H9 (cell line): ENCODE results near the gene ZC3H18. TPM values are rescaled to one million over a fixed set of nuclear protein-coding genes. Genes with fewer than 3 reads are reported as not detected.

ENCODE experiments used
- DNase-seq: peaks from one replicate; pipeline ENCODE4 v3.0.0-alpha.2; 2017
- H2AFZ ChIP-seq: one replicate; pipeline ENCODE4 v1.6.1; 2013; ENCODE audit warnings: mild to moderate bottlenecking, low read length, control low read depth, moderate library complexity
- H2AK5ac ChIP-seq: 2 replicates; pipeline ENCODE4 v1.6.1; 2013; ENCODE audit warnings: low read length, control low read depth, mixed read lengths; ENCODE audit not compliant: insufficient read length
- H2BK120ac ChIP-seq: one replicate; pipeline ENCODE4 v1.6.1; 2013; ENCODE audit warnings: low read depth, mild to moderate bottlenecking, low read length, control low read depth, inconsistent platforms; ENCODE audit not compliant: poor library complexity, severe bottlenecking
- H2BK12ac ChIP-seq: 2 replicates; pipeline ENCODE4 v1.6.1; 2013; ENCODE audit warnings: low read length, control low read depth, mixed read lengths, low read depth; ENCODE audit not compliant: insufficient read length
- H2BK15ac ChIP-seq: 2 replicates; pipeline ENCODE4 v1.6.1; 2013; ENCODE audit warnings: low read depth, low read length, control low read depth
- H2BK20ac ChIP-seq: one replicate; pipeline ENCODE4 v1.6.1; 2013; ENCODE audit warnings: low read depth, mild to moderate bottlenecking, low read length, control low read depth, inconsistent platforms; ENCODE audit not compliant: poor library complexity, severe bottlenecking
- H2BK5ac ChIP-seq: 2 replicates; pipeline ENCODE4 v1.6.1; 2013; ENCODE audit warnings: low read length, control low read depth, mixed read lengths; ENCODE audit not compliant: insufficient read length
- H3K14ac ChIP-seq: 2 replicates; pipeline ENCODE4 v1.6.1; 2013; ENCODE audit warnings: low read length, control low read depth; ENCODE audit not compliant: insufficient read depth
- H3K18ac ChIP-seq: 2 replicates; pipeline ENCODE4 v1.6.1; 2013; ENCODE audit warnings: low read depth, mild to moderate bottlenecking, mixed read lengths, low read length, control low read depth; ENCODE audit not compliant: insufficient read length
- H3K23ac ChIP-seq: 2 replicates; pipeline ENCODE4 v1.6.1; 2013; ENCODE audit warnings: low read length, control low read depth, mixed read lengths, low read depth; ENCODE audit not compliant: insufficient read length
- H3K23me2 ChIP-seq: 2 replicates; pipeline ENCODE4 v1.6.1; 2013; ENCODE audit warnings: low read depth, mild to moderate bottlenecking, mixed read lengths, low read length, control low read depth; ENCODE audit not compliant: insufficient read length, poor library complexity, severe bottlenecking
- H3K27ac ChIP-seq: 2 replicates; pipeline ENCODE4 v1.5.1; 2013; ENCODE audit warnings: low read length, control low read depth, mixed read lengths, low read depth; ENCODE audit not compliant: insufficient read length
- H3K27me3 ChIP-seq: 2 replicates; pipeline ENCODE4 v1.6.1; 2013; ENCODE audit warnings: low read length, control low read depth, inconsistent platforms; ENCODE audit not compliant: insufficient read depth
- H3K4ac ChIP-seq: 2 replicates; pipeline ENCODE4 v1.6.1; 2013; ENCODE audit warnings: low read depth, mild to moderate bottlenecking, control low read depth, inconsistent platforms, low read length, moderate library complexity
- H3K4me1 ChIP-seq: 2 replicates; pipeline ENCODE4 v1.6.1; 2013; ENCODE audit warnings: low read length, control low read depth, inconsistent platforms; ENCODE audit not compliant: insufficient read depth
- H3K4me2 ChIP-seq: 2 replicates; pipeline ENCODE4 v1.6.1; 2013; ENCODE audit warnings: low read length, control low read depth, mixed read lengths; ENCODE audit not compliant: insufficient read length, insufficient read depth
- H3K56ac ChIP-seq: 2 replicates; pipeline ENCODE4 v1.6.1; 2013; ENCODE audit warnings: low read depth, mild to moderate bottlenecking, mixed read lengths, low read length, control low read depth; ENCODE audit not compliant: insufficient read length
- H3K79me1 ChIP-seq: 2 replicates; pipeline ENCODE4 v1.6.1; 2013; ENCODE audit warnings: low read depth, mild to moderate bottlenecking, moderate library complexity, low read length, control low read depth, inconsistent platforms; ENCODE audit not compliant: insufficient read depth, poor library complexity, severe bottlenecking
- H3K79me2 ChIP-seq: 2 replicates; pipeline ENCODE4 v1.6.1; 2013; ENCODE audit warnings: low read length, control low read depth, inconsistent platforms; ENCODE audit not compliant: insufficient read depth
- H3K9ac ChIP-seq: 2 replicates; pipeline ENCODE4 v1.6.1; 2013; ENCODE audit warnings: low read length, control low read depth, mixed read lengths; ENCODE audit not compliant: insufficient read length; ENCODE audit errors: extremely low read depth
- H3K9me3 ChIP-seq: one replicate; pipeline ENCODE4 v1.6.1; 2013; ENCODE audit warnings: low read depth, low read length, inconsistent platforms; ENCODE audit not compliant: control insufficient read depth
- H3T11ph ChIP-seq: one replicate; pipeline ENCODE4 v1.6.1; 2013; ENCODE audit warnings: mild to moderate bottlenecking, low read length, control low read depth, inconsistent platforms
- H4K20me1 ChIP-seq: one replicate; pipeline ENCODE4 v1.6.1; 2013; ENCODE audit not compliant: control insufficient read depth, insufficient read length, insufficient read depth
- H4K5ac ChIP-seq: 2 replicates; pipeline ENCODE4 v1.6.1; 2013; ENCODE audit warnings: low read depth, mild to moderate bottlenecking, mixed read lengths, low read length, control low read depth; ENCODE audit not compliant: insufficient read length
- H4K8ac ChIP-seq: replicated peaks from 2 replicates; pipeline ENCODE4 v1.6.1; 2013; ENCODE audit warnings: low read length, control low read depth, mixed read lengths, low read depth; ENCODE audit not compliant: insufficient read length
- H4K91ac ChIP-seq: 2 replicates; pipeline ENCODE4 v1.6.1; 2013; ENCODE audit warnings: low read depth, mild to moderate bottlenecking, moderate library complexity, mixed read lengths, low read length, control low read depth; ENCODE audit not compliant: insufficient read length
- H3K27ac Mint-ChIP-seq, 3 experiments: 2 replicates in 2 of 3; 3 replicates in 1 of 3; pipeline ENCODE4 v1.8.0; 2020 to 2021; ENCODE audit warnings: mixed read lengths in 3 of 3, mild to moderate bottlenecking in 1 of 3, moderate library complexity in 1 of 3
- H3K27me3 Mint-ChIP-seq: 2 replicates; pipeline ENCODE4 v1.8.0; 2021; ENCODE audit warnings: low read depth, mild to moderate bottlenecking, moderate library complexity, mixed read lengths
- H3K36me3 Mint-ChIP-seq, 3 experiments: 2 replicates in 2 of 3; 3 replicates in 1 of 3; pipeline ENCODE4 v1.8.0; 2020 to 2021; ENCODE audit warnings: low read depth in 3 of 3, mixed read lengths in 3 of 3; ENCODE audit not compliant: insufficient read depth in 1 of 3
- H3K4me1 Mint-ChIP-seq, 2 experiments: 2 replicates each; pipeline ENCODE4 v1.8.0; 2020; ENCODE audit warnings: mixed read lengths in 2 of 2
- H3K4me3 Mint-ChIP-seq, 2 experiments: 2 replicates in 1 of 2; 3 replicates in 1 of 2; pipeline ENCODE4 v1.8.0; 2020 to 2021; ENCODE audit warnings: mild to moderate bottlenecking in 2 of 2, mixed read lengths in 2 of 2, moderate library complexity in 1 of 2
- H3K9me3 Mint-ChIP-seq, 2 experiments: 2 replicates in 1 of 2; 3 replicates in 1 of 2; pipeline ENCODE4 v1.8.0; 2020; ENCODE audit warnings: mild to moderate bottlenecking in 2 of 2, mixed read lengths in 2 of 2, moderate library complexity in 1 of 2
- CTCF ChIP-seq: fragments of 200-600 bp; sonication (generic); conservative IDR thresholded peaks from 3 replicates; pipeline ENCODE4 v1.8.0; 2021; ENCODE audit warnings: antibody characterized with exemption, mild to moderate bottlenecking
- WGBS: extraction: QIAGEN DNeasy Blood & Tissue Kit; methylation state at CpG from one replicate; pipeline ENCODE4 v1.1.7; 2013; ENCODE audit warnings: missing lambda C conversion rate, low lambda C conversion rate, mixed read lengths; ENCODE audit not compliant: insufficient read length; ENCODE audit errors: extremely low coverage; 5-methylcytosine and 5-hydroxymethylcytosine counted together
- total RNA-seq: library from RNA; stranded (reverse); gene quantifications from 2 replicates; pipeline ENCODE4 v1.2.1, GENCODE V29; 2021

ZC3H18 gene
- total RNA-seq, 1 experiment from 2014 or later, result 69.7 TPM

- H3K4me3 Mint-ChIP-seq, result peak within 1 kb of the TSS; percentile 91 to 97
- no peak within 1 kb of the TSS for H2AK5ac ChIP-seq
- no peak within 1 kb of the TSS for H3K56ac ChIP-seq
- no peak within 1 kb of the TSS for H2AFZ ChIP-seq
- DNase-seq, result peak; percentile 99
- H3K9me3 ChIP-seq, result no peaks in the 10 kb centered on the region
- no peak within 1 kb of the TSS for H3T11ph ChIP-seq
- H2BK15ac ChIP-seq, result no peak within 1 kb of the TSS; the same call in 1 of the 2 replicates
- peak within 1 kb of the TSS; percentile 63 for H3K9ac ChIP-seq
- H3K27ac Mint-ChIP-seq, result peak within 1 kb of the TSS; percentile 87 to 98 (median 94)
- no peaks in the 10 kb centered on the region; the same call in 1 of the 2 replicates for H3K27me3 Mint-ChIP-seq
- H4K8ac ChIP-seq, result no peak within 1 kb of the TSS
- H2BK120ac ChIP-seq, result no peak within 1 kb of the TSS
- H3K27me3 ChIP-seq, result no peaks in the 10 kb centered on the region
- H2BK20ac ChIP-seq, result no peak within 1 kb of the TSS
- H3K23me2 ChIP-seq, result peaks cover 11% of the 10 kb centered on the region
- H2BK5ac ChIP-seq, result no peak within 1 kb of the TSS
- no peak for TF ChIP-seq CTCF
- peaks cover 15 to 24% of the 10 kb centered on the region in 2 experiments for H3K4me1 Mint-ChIP-seq
- H3K27ac ChIP-seq, result no peak within 1 kb of the TSS
- no peaks in the 10 kb centered on the region for H3K9me3 Mint-ChIP-seq
- peaks cover 8 to 18% (median 17%) of the 10 kb centered on the region in 3 experiments; a peak in 6 of 7 replicates for H3K36me3 Mint-ChIP-seq
- H3K4ac ChIP-seq, result no peak within 1 kb of the TSS
- H2BK12ac ChIP-seq, result no peak within 1 kb of the TSS
- H3K79me1 ChIP-seq, result peaks cover 3% of the 10 kb centered on the region
- H4K91ac ChIP-seq, result no peak within 1 kb of the TSS
- H3K23ac ChIP-seq, result no peak within 1 kb of the TSS
- H3K79me2 ChIP-seq, result peaks cover 22% of the 10 kb centered on the region; the same call in 1 of the 2 replicates
- H3K18ac ChIP-seq, result peak within 1 kb of the TSS; percentile 56
- H4K5ac ChIP-seq, result no peak within 1 kb of the TSS
- H3K4me2 ChIP-seq, result peak within 1 kb of the TSS; percentile 77
- H3K4me1 ChIP-seq, result peaks cover 3% of the 10 kb centered on the region; the same call in 1 of the 2 replicates
- no peaks in the 10 kb centered on the region for H4K20me1 ChIP-seq
- WGBS, result no CpG with 5 or more reads among the region's 88 CpGs
- peak within 1 kb of the TSS; percentile 55; the same call in 1 of the 2 replicates for H3K14ac ChIP-seq
These were observed 92.8 kb downstream of the ZC3H18 start, which contains the start of gene MVD for GRCh38 chr16:88662843-88663606. Gene MVD (minus strand): TSS chr16:88663091. CDS start chr16:88663080, 11 bp downstream.
